HG02885 (cell line): ENCODE measurements around the gene USP37.

ENCODE experiments used
- ATAC-seq: cut with Tn5 transposase; IDR thresholded peaks from one replicate; pipeline ENCODE4 v1.9.1; 2021; ENCODE audit warnings: mild to moderate bottlenecking; ENCODE audit not compliant: unreplicated experiment, poor library complexity

USP37 gene

GRCh38 chr2:218568190-218569037, at the start of gene USP37, which contains the start of gene CNOT9:
Gene USP37 (minus strand): TSS chr2:218568351. CDS start chr2:218558653, 9,698 bp downstream.
Gene CNOT9 (plus strand): TSS chr2:218568839. CDS start chr2:218568955, 116 bp downstream.
- ATAC-seq, result peak; percentile 86

- ATAC-seq, result no peak
Measured at GRCh38 chr2:218615868-218616315, 47.7 kb upstream of the USP37 start.

- no peak for ATAC-seq
Measured at GRCh38 chr2:218607436-218608115, 39.4 kb upstream of the USP37 start, which contains the start of gene PLCD4. Gene PLCD4 (plus strand): TSS chr2:218607899. CDS start chr2:218615740, 7,841 bp downstream.

- ATAC-seq, result no peak
Measured at GRCh38 chr2:218605432-218605831, 37.3 kb upstream of the USP37 start.

- no peak for ATAC-seq
Measured at GRCh38 chr2:218585541-218585940, 17.4 kb upstream of the USP37 start.

GRCh38 chr2:218583983-218584850, 16.1 kb upstream of the USP37 start:
- no peak for ATAC-seq

- ATAC-seq, result peak; percentile 69
Measured at GRCh38 chr2:218582076-218582475, 13.9 kb upstream of the USP37 start.

GRCh38 chr2:218578272-218578877, 10.2 kb upstream of the USP37 start:
- no peak for ATAC-seq

GRCh38 chr2:218577482-218578220, 9.5 kb upstream of the USP37 start:
- no peak for ATAC-seq

- ATAC-seq, result no peak
Measured at GRCh38 chr2:218576854-218577253, 8.7 kb upstream of the USP37 start.

- ATAC-seq, result no peak
Measured at GRCh38 chr2:218570850-218571249, 2.7 kb upstream of the USP37 start.

- no peak for ATAC-seq
Measured at GRCh38 chr2:218569661-218570500, 1.7 kb upstream of the USP37 start.

- ATAC-seq, result peak; percentile 25
Measured at GRCh38 chr2:218569038-218569431, 884 bp upstream of the USP37 start.

GRCh38 chr2:218567797-218568189, 358 bp downstream of the USP37 start:
- ATAC-seq, result peak; percentile 47

- ATAC-seq, result no peak
Measured at GRCh38 chr2:218566296-218566695, 1.9 kb downstream of the USP37 start.

- no peak for ATAC-seq
Measured at GRCh38 chr2:218564056-218564455, 4.1 kb downstream of the USP37 start.

- ATAC-seq, result no peak
Measured at GRCh38 chr2:218558986-218559385, 9.2 kb downstream of the USP37 start.

GRCh38 chr2:218557941-218558340, 10.2 kb downstream of the USP37 start:
- ATAC-seq, result no peak
